C4-2B (cell line): ENCODE data around the gene ETFA.

Experiments
- ZFX ChIP-seq: fragments of 450-650 bp; IDR thresholded peaks from 2 replicates; pipeline ENCODE4 v1.6.1; 2017
- TF ChIP-seq, protein P1 (sequence below): fragments of 450-650 bp; conservative IDR thresholded peaks from 2 replicates; pipeline ENCODE4 v1.5.1; 2017; ENCODE audit warnings: mild to moderate bottlenecking

DNA sequence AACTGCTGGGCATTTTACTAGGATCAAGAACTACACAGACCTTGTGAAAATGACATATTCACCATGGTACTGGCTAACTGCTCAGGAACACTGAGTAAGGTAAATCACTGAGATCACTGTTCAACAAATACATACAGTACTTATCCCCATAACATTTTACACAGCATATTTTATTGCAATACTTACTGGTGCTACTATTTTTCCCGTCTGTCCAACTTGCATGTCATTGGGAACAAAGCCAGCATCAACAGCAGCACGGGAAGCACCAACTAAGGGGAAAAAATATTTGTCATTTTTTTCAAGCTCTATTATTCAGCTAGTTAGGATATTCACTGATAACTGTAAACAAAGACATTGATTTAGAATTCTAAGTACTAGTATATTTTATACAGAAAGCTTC, 37.0 kb downstream of the ETFA start:
- TF ChIP-seq, protein P1, sequence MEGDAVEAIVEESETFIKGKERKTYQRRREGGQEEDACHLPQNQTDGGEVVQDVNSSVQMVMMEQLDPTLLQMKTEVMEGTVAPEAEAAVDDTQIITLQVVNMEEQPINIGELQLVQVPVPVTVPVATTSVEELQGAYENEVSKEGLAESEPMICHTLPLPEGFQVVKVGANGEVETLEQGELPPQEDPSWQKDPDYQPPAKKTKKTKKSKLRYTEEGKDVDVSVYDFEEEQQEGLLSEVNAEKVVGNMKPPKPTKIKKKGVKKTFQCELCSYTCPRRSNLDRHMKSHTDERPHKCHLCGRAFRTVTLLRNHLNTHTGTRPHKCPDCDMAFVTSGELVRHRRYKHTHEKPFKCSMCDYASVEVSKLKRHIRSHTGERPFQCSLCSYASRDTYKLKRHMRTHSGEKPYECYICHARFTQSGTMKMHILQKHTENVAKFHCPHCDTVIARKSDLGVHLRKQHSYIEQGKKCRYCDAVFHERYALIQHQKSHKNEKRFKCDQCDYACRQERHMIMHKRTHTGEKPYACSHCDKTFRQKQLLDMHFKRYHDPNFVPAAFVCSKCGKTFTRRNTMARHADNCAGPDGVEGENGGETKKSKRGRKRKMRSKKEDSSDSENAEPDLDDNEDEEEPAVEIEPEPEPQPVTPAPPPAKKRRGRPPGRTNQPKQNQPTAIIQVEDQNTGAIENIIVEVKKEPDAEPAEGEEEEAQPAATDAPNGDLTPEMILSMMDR = no peak
- TF ChIP-seq ZFX = no peak
